H9 (cell line): ENCODE results near the gene FNDC8. TPM values are rescaled to one million over a fixed set of nuclear protein-coding genes. Genes with fewer than 3 reads are reported as not detected.

Experiments
- DNase-seq: peaks from one replicate; pipeline ENCODE4 v3.0.0-alpha.2; 2017
- H2AFZ ChIP-seq: one replicate; pipeline ENCODE4 v1.6.1; 2013; ENCODE audit warnings: mild to moderate bottlenecking, low read length, control low read depth, moderate library complexity
- H2AK5ac ChIP-seq: 2 replicates; pipeline ENCODE4 v1.6.1; 2013; ENCODE audit warnings: low read length, control low read depth, mixed read lengths; ENCODE audit not compliant: insufficient read length
- H2BK120ac ChIP-seq: one replicate; pipeline ENCODE4 v1.6.1; 2013; ENCODE audit warnings: low read depth, mild to moderate bottlenecking, low read length, control low read depth, inconsistent platforms; ENCODE audit not compliant: poor library complexity, severe bottlenecking
- H2BK12ac ChIP-seq: 2 replicates; pipeline ENCODE4 v1.6.1; 2013; ENCODE audit warnings: low read length, control low read depth, mixed read lengths, low read depth; ENCODE audit not compliant: insufficient read length
- H2BK15ac ChIP-seq: 2 replicates; pipeline ENCODE4 v1.6.1; 2013; ENCODE audit warnings: low read depth, low read length, control low read depth
- H2BK20ac ChIP-seq: one replicate; pipeline ENCODE4 v1.6.1; 2013; ENCODE audit warnings: low read depth, mild to moderate bottlenecking, low read length, control low read depth, inconsistent platforms; ENCODE audit not compliant: poor library complexity, severe bottlenecking
- H2BK5ac ChIP-seq: 2 replicates; pipeline ENCODE4 v1.6.1; 2013; ENCODE audit warnings: low read length, control low read depth, mixed read lengths; ENCODE audit not compliant: insufficient read length
- H3K14ac ChIP-seq: 2 replicates; pipeline ENCODE4 v1.6.1; 2013; ENCODE audit warnings: low read length, control low read depth; ENCODE audit not compliant: insufficient read depth
- H3K18ac ChIP-seq: 2 replicates; pipeline ENCODE4 v1.6.1; 2013; ENCODE audit warnings: low read depth, mild to moderate bottlenecking, mixed read lengths, low read length, control low read depth; ENCODE audit not compliant: insufficient read length
- H3K23ac ChIP-seq: 2 replicates; pipeline ENCODE4 v1.6.1; 2013; ENCODE audit warnings: low read length, control low read depth, mixed read lengths, low read depth; ENCODE audit not compliant: insufficient read length
- H3K23me2 ChIP-seq: 2 replicates; pipeline ENCODE4 v1.6.1; 2013; ENCODE audit warnings: low read depth, mild to moderate bottlenecking, mixed read lengths, low read length, control low read depth; ENCODE audit not compliant: insufficient read length, poor library complexity, severe bottlenecking
- H3K27ac ChIP-seq: 2 replicates; pipeline ENCODE4 v1.5.1; 2013; ENCODE audit warnings: low read length, control low read depth, mixed read lengths, low read depth; ENCODE audit not compliant: insufficient read length
- H3K27me3 ChIP-seq: 2 replicates; pipeline ENCODE4 v1.6.1; 2013; ENCODE audit warnings: low read length, control low read depth, inconsistent platforms; ENCODE audit not compliant: insufficient read depth
- H3K4ac ChIP-seq: 2 replicates; pipeline ENCODE4 v1.6.1; 2013; ENCODE audit warnings: low read depth, mild to moderate bottlenecking, control low read depth, inconsistent platforms, low read length, moderate library complexity
- H3K4me1 ChIP-seq: 2 replicates; pipeline ENCODE4 v1.6.1; 2013; ENCODE audit warnings: low read length, control low read depth, inconsistent platforms; ENCODE audit not compliant: insufficient read depth
- H3K4me2 ChIP-seq: 2 replicates; pipeline ENCODE4 v1.6.1; 2013; ENCODE audit warnings: low read length, control low read depth, mixed read lengths; ENCODE audit not compliant: insufficient read length, insufficient read depth
- H3K56ac ChIP-seq: 2 replicates; pipeline ENCODE4 v1.6.1; 2013; ENCODE audit warnings: low read depth, mild to moderate bottlenecking, mixed read lengths, low read length, control low read depth; ENCODE audit not compliant: insufficient read length
- H3K79me1 ChIP-seq: 2 replicates; pipeline ENCODE4 v1.6.1; 2013; ENCODE audit warnings: low read depth, mild to moderate bottlenecking, moderate library complexity, low read length, control low read depth, inconsistent platforms; ENCODE audit not compliant: insufficient read depth, poor library complexity, severe bottlenecking
- H3K79me2 ChIP-seq: 2 replicates; pipeline ENCODE4 v1.6.1; 2013; ENCODE audit warnings: low read length, control low read depth, inconsistent platforms; ENCODE audit not compliant: insufficient read depth
- H3K9ac ChIP-seq: 2 replicates; pipeline ENCODE4 v1.6.1; 2013; ENCODE audit warnings: low read length, control low read depth, mixed read lengths; ENCODE audit not compliant: insufficient read length; ENCODE audit errors: extremely low read depth
- H3K9me3 ChIP-seq: one replicate; pipeline ENCODE4 v1.6.1; 2013; ENCODE audit warnings: low read depth, low read length, inconsistent platforms; ENCODE audit not compliant: control insufficient read depth
- H3T11ph ChIP-seq: one replicate; pipeline ENCODE4 v1.6.1; 2013; ENCODE audit warnings: mild to moderate bottlenecking, low read length, control low read depth, inconsistent platforms
- H4K20me1 ChIP-seq: one replicate; pipeline ENCODE4 v1.6.1; 2013; ENCODE audit not compliant: control insufficient read depth, insufficient read length, insufficient read depth
- H4K5ac ChIP-seq: 2 replicates; pipeline ENCODE4 v1.6.1; 2013; ENCODE audit warnings: low read depth, mild to moderate bottlenecking, mixed read lengths, low read length, control low read depth; ENCODE audit not compliant: insufficient read length
- H4K8ac ChIP-seq: replicated peaks from 2 replicates; pipeline ENCODE4 v1.6.1; 2013; ENCODE audit warnings: low read length, control low read depth, mixed read lengths, low read depth; ENCODE audit not compliant: insufficient read length
- H4K91ac ChIP-seq: 2 replicates; pipeline ENCODE4 v1.6.1; 2013; ENCODE audit warnings: low read depth, mild to moderate bottlenecking, moderate library complexity, mixed read lengths, low read length, control low read depth; ENCODE audit not compliant: insufficient read length
- H3K27ac Mint-ChIP-seq, 3 experiments: 2 replicates in 2 of 3; 3 replicates in 1 of 3; pipeline ENCODE4 v1.8.0; 2020 to 2021; ENCODE audit warnings: mixed read lengths in 3 of 3, mild to moderate bottlenecking in 1 of 3, moderate library complexity in 1 of 3
- H3K27me3 Mint-ChIP-seq: 2 replicates; pipeline ENCODE4 v1.8.0; 2021; ENCODE audit warnings: low read depth, mild to moderate bottlenecking, moderate library complexity, mixed read lengths
- H3K36me3 Mint-ChIP-seq, 3 experiments: 2 replicates in 2 of 3; 3 replicates in 1 of 3; pipeline ENCODE4 v1.8.0; 2020 to 2021; ENCODE audit warnings: low read depth in 3 of 3, mixed read lengths in 3 of 3; ENCODE audit not compliant: insufficient read depth in 1 of 3
- H3K4me1 Mint-ChIP-seq, 2 experiments: 2 replicates each; pipeline ENCODE4 v1.8.0; 2020; ENCODE audit warnings: mixed read lengths in 2 of 2
- H3K4me3 Mint-ChIP-seq, 2 experiments: 2 replicates in 1 of 2; 3 replicates in 1 of 2; pipeline ENCODE4 v1.8.0; 2020 to 2021; ENCODE audit warnings: mild to moderate bottlenecking in 2 of 2, mixed read lengths in 2 of 2, moderate library complexity in 1 of 2
- H3K9me3 Mint-ChIP-seq, 2 experiments: 2 replicates in 1 of 2; 3 replicates in 1 of 2; pipeline ENCODE4 v1.8.0; 2020; ENCODE audit warnings: mild to moderate bottlenecking in 2 of 2, mixed read lengths in 2 of 2, moderate library complexity in 1 of 2
- CTCF ChIP-seq: fragments of 200-600 bp; sonication (generic); conservative IDR thresholded peaks from 3 replicates; pipeline ENCODE4 v1.8.0; 2021; ENCODE audit warnings: antibody characterized with exemption, mild to moderate bottlenecking
- WGBS: extraction: QIAGEN DNeasy Blood & Tissue Kit; methylation state at CpG from one replicate; pipeline ENCODE4 v1.1.7; 2013; ENCODE audit warnings: missing lambda C conversion rate, low lambda C conversion rate, mixed read lengths; ENCODE audit not compliant: insufficient read length; ENCODE audit errors: extremely low coverage; 5-methylcytosine and 5-hydroxymethylcytosine counted together
- total RNA-seq: library from RNA; stranded (reverse); gene quantifications from 2 replicates; pipeline ENCODE4 v1.2.1, GENCODE V29; 2021

The FNDC8 gene
- total RNA-seq, 1 experiment from 2014 or later: not detected

DNA sequence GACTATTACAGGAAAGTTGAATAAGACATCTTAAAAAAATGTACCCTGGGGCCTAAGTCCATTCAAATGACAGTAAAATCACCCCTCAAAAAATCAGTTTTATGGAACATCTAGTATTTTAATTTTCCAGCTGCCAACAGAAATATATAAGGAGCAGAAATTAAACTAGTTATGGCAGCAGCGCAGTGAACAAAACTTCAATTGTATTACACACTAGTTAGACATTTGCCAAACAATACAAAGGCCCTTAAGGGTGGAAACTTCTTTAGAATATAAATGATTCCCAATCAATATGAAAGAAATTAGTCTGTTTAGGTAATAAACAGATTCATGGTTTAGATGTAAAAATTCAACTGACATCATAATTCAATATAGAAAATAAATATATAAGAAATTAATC lies 39.8 kb upstream of the FNDC8 start:
- H2AFZ ChIP-seq: no peak overlapping the region
- peaks cover 53 to 54% of the 10 kb centered on the region in 2 experiments for H3K4me1 Mint-ChIP-seq

More for the DNA sequence above, 39.8 kb upstream of the FNDC8 start:
- Histone ChIP-seq H3K23ac (no peak overlapping the region), H4K91ac (no peak overlapping the region), H3K79me1 (peaks cover 2% of the 10 kb centered on the region), H2BK12ac (no peak overlapping the region), H3K4me1 (peaks cover 10% of the 10 kb centered on the region; the same call in 1 of the 2 replicates), H3K4ac (no peak overlapping the region), H3K23me2 (no peaks in the 10 kb centered on the region), H4K8ac (no peak overlapping the region), H3K27me3 (no peaks in the 10 kb centered on the region), H4K20me1 (no peaks in the 10 kb centered on the region), H3K9ac (no peak overlapping the region), H3K27ac (no peak overlapping the region), H2BK20ac (no peak overlapping the region), H3K14ac (no peak overlapping the region), H2AK5ac (no peak overlapping the region), H3K18ac (no peak overlapping the region), H3K9me3 (no peaks in the 10 kb centered on the region), H2BK120ac (no peak overlapping the region), H2BK5ac (no peak overlapping the region), H3K4me2 (no peak overlapping the region), H3K56ac (no peak overlapping the region), H2BK15ac (no peak overlapping the region), H3T11ph (no peak overlapping the region), H3K79me2 (0 out of 2 replicates have a peak, but pooled peaks cover 2% of the 10 kb centered on the region), H4K5ac (no peak overlapping the region)
- H3K27ac Mint-ChIP-seq: no peak overlapping the region
- H3K9me3 Mint-ChIP-seq: no peaks in the 10 kb centered on the region
- no peaks in the 10 kb centered on the region; the same call in 1 of the 2 replicates for H3K27me3 Mint-ChIP-seq
- whole genome bisulfite sequencing: no CpG with 5 or more reads among the region's 1 CpG
- no peak for DNase-seq
- no peak for TF ChIP-seq CTCF
- H3K36me3 Mint-ChIP-seq: no peaks in the 10 kb centered on the region
- H3K4me3 Mint-ChIP-seq: no peak overlapping the region
